ENCODE data around the gene CRABP1.

DNA sequence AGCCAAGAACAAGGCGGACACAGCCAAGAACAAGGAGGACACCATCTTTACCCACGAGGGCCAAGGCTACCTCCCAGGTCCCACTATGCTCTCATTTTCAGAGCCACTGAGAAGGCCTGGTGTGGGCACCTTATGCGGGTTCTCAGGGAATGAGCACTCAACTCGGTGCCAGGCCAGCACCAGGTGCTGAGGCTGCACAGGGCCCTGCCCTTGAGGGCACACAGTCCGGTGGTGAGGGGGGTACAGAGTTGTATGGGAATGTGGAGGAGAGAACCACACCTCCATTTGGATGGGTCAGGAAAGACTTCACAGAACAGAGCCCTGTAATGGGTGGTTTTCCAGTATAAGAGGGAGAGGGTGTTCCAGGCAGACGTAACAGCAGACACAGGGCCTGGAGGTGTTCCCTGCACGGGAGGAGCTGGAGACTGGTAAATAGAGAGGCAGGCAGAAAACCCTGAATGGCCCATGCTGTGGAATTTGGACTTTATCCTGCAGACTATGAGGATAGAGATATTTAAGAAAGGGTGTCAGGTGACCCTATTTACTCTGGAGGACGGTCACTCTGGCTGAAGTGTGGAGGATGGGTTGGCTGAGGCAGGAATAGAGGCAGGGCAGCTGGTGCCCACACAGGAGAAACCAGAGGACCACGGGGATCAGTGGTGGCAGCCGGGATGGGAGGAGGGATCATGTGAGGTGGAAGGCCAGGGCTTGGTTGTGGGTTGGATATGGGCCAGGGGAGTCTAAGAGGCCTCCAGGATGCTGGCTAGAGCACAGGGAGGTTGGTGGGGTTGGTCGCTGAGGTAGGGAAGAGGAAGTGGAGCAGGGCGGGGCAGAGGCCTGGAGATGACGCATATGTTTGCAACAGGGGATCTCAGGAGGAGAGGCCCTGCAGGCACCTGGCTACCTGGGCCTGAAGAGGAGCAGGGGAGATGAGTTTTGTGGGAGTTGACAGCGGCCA lies 34.6 kb downstream of the CRABP1 start:
- TF ChIP-seq FOXK2 (IDR thresholded peaks at IDR 0.05) (no peak), TCF12 (IDR thresholded peaks at IDR 0.05; ENCODE audit: low read depth, low read length) (no peak), EZH2 (IDR thresholded peaks at IDR 0.05; ENCODE audit: borderline replicate concordance, control insufficient read depth, low read depth, low read length) (no peak), HDAC2 (IDR thresholded peaks at IDR 0.05) (no peak), CHD1 (IDR thresholded peaks at IDR 0.05; ENCODE audit: low read depth, low read length) (no peak)
- TF ChIP-seq, protein P1, sequence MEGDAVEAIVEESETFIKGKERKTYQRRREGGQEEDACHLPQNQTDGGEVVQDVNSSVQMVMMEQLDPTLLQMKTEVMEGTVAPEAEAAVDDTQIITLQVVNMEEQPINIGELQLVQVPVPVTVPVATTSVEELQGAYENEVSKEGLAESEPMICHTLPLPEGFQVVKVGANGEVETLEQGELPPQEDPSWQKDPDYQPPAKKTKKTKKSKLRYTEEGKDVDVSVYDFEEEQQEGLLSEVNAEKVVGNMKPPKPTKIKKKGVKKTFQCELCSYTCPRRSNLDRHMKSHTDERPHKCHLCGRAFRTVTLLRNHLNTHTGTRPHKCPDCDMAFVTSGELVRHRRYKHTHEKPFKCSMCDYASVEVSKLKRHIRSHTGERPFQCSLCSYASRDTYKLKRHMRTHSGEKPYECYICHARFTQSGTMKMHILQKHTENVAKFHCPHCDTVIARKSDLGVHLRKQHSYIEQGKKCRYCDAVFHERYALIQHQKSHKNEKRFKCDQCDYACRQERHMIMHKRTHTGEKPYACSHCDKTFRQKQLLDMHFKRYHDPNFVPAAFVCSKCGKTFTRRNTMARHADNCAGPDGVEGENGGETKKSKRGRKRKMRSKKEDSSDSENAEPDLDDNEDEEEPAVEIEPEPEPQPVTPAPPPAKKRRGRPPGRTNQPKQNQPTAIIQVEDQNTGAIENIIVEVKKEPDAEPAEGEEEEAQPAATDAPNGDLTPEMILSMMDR (IDR thresholded peaks at IDR 0.05 in 2 of 3, conservative IDR thresholded peaks at IDR 0.05 in 1 of 3; ENCODE audit: control insufficient read depth in 2 of 3, extremely low read depth in 1 of 3, insufficient read depth in 1 of 3, low read depth in 3 of 3, low read length in 3 of 3): no peak
- TF ChIP-seq, protein P2, sequence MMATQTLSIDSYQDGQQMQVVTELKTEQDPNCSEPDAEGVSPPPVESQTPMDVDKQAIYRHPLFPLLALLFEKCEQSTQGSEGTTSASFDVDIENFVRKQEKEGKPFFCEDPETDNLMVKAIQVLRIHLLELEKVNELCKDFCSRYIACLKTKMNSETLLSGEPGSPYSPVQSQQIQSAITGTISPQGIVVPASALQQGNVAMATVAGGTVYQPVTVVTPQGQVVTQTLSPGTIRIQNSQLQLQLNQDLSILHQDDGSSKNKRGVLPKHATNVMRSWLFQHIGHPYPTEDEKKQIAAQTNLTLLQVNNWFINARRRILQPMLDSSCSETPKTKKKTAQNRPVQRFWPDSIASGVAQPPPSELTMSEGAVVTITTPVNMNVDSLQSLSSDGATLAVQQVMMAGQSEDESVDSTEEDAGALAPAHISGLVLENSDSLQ (IDR thresholded peaks at IDR 0.05): no peak

Measured in GM12878 (cell line).